Loucy (cell line): Measurements from ENCODE around the gene HECTD3.
A peak's percentile ranks its signal among the peaks of the same experiment; 100 is the strongest.

Source experiments
- H2AFZ ChIP-seq: fragments of 200-600 bp; sonication (generic); 2 replicates; pipeline ENCODE4 v1.6.0; 2016; ENCODE audit warnings: antibody characterized with exemption, mild to moderate bottlenecking, low read length, moderate library complexity
- H3F3A ChIP-seq: fragments of 200-600 bp; 2 replicates; pipeline ENCODE4 v1.6.0; 2016; ENCODE audit warnings: antibody characterized with exemption, low read depth, mild to moderate bottlenecking
- H3K27me3 ChIP-seq: fragments of 200-600 bp; sonication (generic); 2 replicates; pipeline ENCODE4 v1.6.1; 2014; ENCODE audit warnings: low read length, mild to moderate bottlenecking; ENCODE audit not compliant: insufficient read depth, poor library complexity, severe bottlenecking
- H3K36me3 ChIP-seq: fragments of 200-600 bp; sonication (generic); 2 replicates; pipeline ENCODE4 v1.6.1; 2016; ENCODE audit warnings: low read length; ENCODE audit not compliant: insufficient read depth
- H3K4me1 ChIP-seq: fragments of 200-600 bp; sonication (generic); 2 replicates; pipeline ENCODE4 v1.5.1; 2014; ENCODE audit warnings: low read length, mild to moderate bottlenecking; ENCODE audit not compliant: insufficient read depth, poor library complexity, severe bottlenecking
- H3K4me2 ChIP-seq: fragments of 200-600 bp; sonication (generic); 2 replicates; pipeline ENCODE4 v1.6.0; 2014; ENCODE audit warnings: antibody characterized with exemption, low read length, low read depth, mild to moderate bottlenecking; ENCODE audit not compliant: poor library complexity, severe bottlenecking
- H3K4me3 ChIP-seq: fragments of 200-600 bp; sonication (generic); 2 replicates; pipeline ENCODE4 v1.5.1; 2014; ENCODE audit warnings: low read length, mild to moderate bottlenecking, mixed read lengths; ENCODE audit not compliant: poor library complexity, severe bottlenecking
- H3K79me2 ChIP-seq: fragments of 200-600 bp; sonication (generic); 2 replicates; pipeline ENCODE4 v1.6.1; 2014; ENCODE audit warnings: low read length; ENCODE audit not compliant: insufficient read depth
- H3K9ac ChIP-seq: fragments of 200-600 bp; sonication (generic); 2 replicates; pipeline ENCODE4 v1.6.0; 2014; ENCODE audit warnings: mild to moderate bottlenecking, low read depth, low read length, moderate library complexity; ENCODE audit not compliant: poor library complexity, severe bottlenecking
- H3K9me2 ChIP-seq: fragments of 200-600 bp; sonication (generic); replicated peaks from 2 replicates; pipeline ENCODE4 v1.6.1; 2016; ENCODE audit warnings: low read depth, low read length, mixed read lengths
- H3K9me3 ChIP-seq: fragments of 200-600 bp; sonication (generic); 2 replicates; pipeline ENCODE4 v1.6.1; 2014; ENCODE audit warnings: mild to moderate bottlenecking, antibody characterized with exemption, low read length, low read depth; ENCODE audit not compliant: insufficient read depth
- H4K20me1 ChIP-seq: fragments of 200-600 bp; sonication (generic); 2 replicates; pipeline ENCODE4 v1.6.0; 2014; ENCODE audit warnings: antibody characterized with exemption, low read length, mild to moderate bottlenecking; ENCODE audit not compliant: insufficient read depth, poor library complexity, severe bottlenecking
- CTCF ChIP-seq: fragments of 200-600 bp; sonication (generic); conservative IDR thresholded peaks from 2 replicates; pipeline ENCODE4 v1.5.1; 2014; ENCODE audit warnings: mild to moderate bottlenecking, antibody characterized with exemption, low read length
- EZH2phosphoT487 ChIP-seq: fragments of 200-600 bp; IDR thresholded peaks from 2 replicates; pipeline ENCODE4 v1.6.1; 2018; ENCODE audit warnings: antibody characterized with exemption, mild to moderate bottlenecking, moderate library complexity, borderline replicate concordance

HECTD3 gene

GRCh38 chr1:45023663-45024062 is 12.5 kb upstream of the HECTD3 start:
- TF ChIP-seq CTCF: no peak
- TF ChIP-seq EZH2phosphoT487: no peak

GRCh38 chr1:45018599-45019230 is 7.6 kb upstream of the HECTD3 start:
- H3K79me2 ChIP-seq: no peaks in the 10 kb centered on the region
- H3K9me2 ChIP-seq: no peaks in the 10 kb centered on the region
- peaks cover 19% of the 10 kb centered on the region for H3K4me1 ChIP-seq
- no peaks in the 10 kb centered on the region for H3F3A ChIP-seq
- H3K9ac ChIP-seq: no peak overlapping the region
- no peaks in the 10 kb centered on the region for H4K20me1 ChIP-seq
- no peak overlapping the region for H3K4me2 ChIP-seq
- H3K36me3 ChIP-seq: no peaks in the 10 kb centered on the region
- no peaks in the 10 kb centered on the region for H3K9me3 ChIP-seq
- TF ChIP-seq EZH2phosphoT487 (no peak), CTCF (peak; percentile 79)
- no peaks in the 10 kb centered on the region for H3K27me3 ChIP-seq
- H2AFZ ChIP-seq: no peak overlapping the region
- H3K4me3 ChIP-seq: no peak overlapping the region

More at GRCh38 chr1:45023663-45024062, 12.5 kb upstream of the HECTD3 start:
- Histone ChIP-seq H2AFZ (no peak overlapping the region), H3F3A (no peaks in the 10 kb centered on the region), H3K9me3 (no peaks in the 10 kb centered on the region), H3K79me2 (no peaks in the 10 kb centered on the region), H3K4me1 (peaks cover 13% of the 10 kb centered on the region), H3K27me3 (no peaks in the 10 kb centered on the region), H4K20me1 (no peaks in the 10 kb centered on the region), H3K9ac (no peak overlapping the region), H3K36me3 (no peaks in the 10 kb centered on the region), H3K4me2 (no peak overlapping the region), H3K9me2 (no peaks in the 10 kb centered on the region), H3K4me3 (no peak overlapping the region)

- H3K4me3 ChIP-seq: no peak overlapping the region
- no peaks in the 10 kb centered on the region for H3K9me2 ChIP-seq
- H4K20me1 ChIP-seq: no peaks in the 10 kb centered on the region
- peaks cover 29% of the 10 kb centered on the region for H3K4me1 ChIP-seq
- H2AFZ ChIP-seq: no peak overlapping the region
- no peaks in the 10 kb centered on the region for H3K27me3 ChIP-seq
- H3K9ac ChIP-seq: no peak overlapping the region
- H3K9me3 ChIP-seq: no peaks in the 10 kb centered on the region
- TF ChIP-seq EZH2phosphoT487 (no peak), CTCF (no peak)
- no peaks in the 10 kb centered on the region for H3K79me2 ChIP-seq
- H3F3A ChIP-seq: no peaks in the 10 kb centered on the region
- H3K4me2 ChIP-seq: no peak overlapping the region
- H3K36me3 ChIP-seq: no peaks in the 10 kb centered on the region
These were observed 5.6 kb upstream of the HECTD3 start for GRCh38 chr1:45016767-45017166.
